NCI-H748 treated with DMSO at 0.1 percent for 48 hours (cell line): Measurements from ENCODE around the gene RAB11FIP4.

Experiments
- DNase-seq: peaks from one replicate; lab custom pipeline; 2025; lab: John Stamatoyannopoulos, UW

The RAB11FIP4 gene

GRCh38 chr17:31548709-31549108, 157.2 kb downstream of the RAB11FIP4 start:
- no peak for DNase-seq

- DNase-seq, result peak; percentile 20
These were observed 157.6 kb downstream of the RAB11FIP4 start for GRCh38 chr17:31549121-31549524.

- DNase-seq, result peak; percentile 78
These were observed 158.3 kb downstream of the RAB11FIP4 start for GRCh38 chr17:31549525-31550388.

GRCh38 chr17:31550389-31551056, 159.0 kb downstream of the RAB11FIP4 start:
- peak; percentile 62 for DNase-seq

- no peak for DNase-seq
These were observed 161.1 kb downstream of the RAB11FIP4 start for GRCh38 chr17:31552568-31552967.

GRCh38 chr17:31553506-31553905, 162.0 kb downstream of the RAB11FIP4 start:
- DNase-seq, result no peak

GRCh38 chr17:31554930-31555329, 163.5 kb downstream of the RAB11FIP4 start:
- DNase-seq, result no peak

- no peak for DNase-seq
These were observed 165.6 kb downstream of the RAB11FIP4 start for GRCh38 chr17:31556969-31557645.

GRCh38 chr17:31558748-31559583, 167.5 kb downstream of the RAB11FIP4 start:
- peak; percentile 56 for DNase-seq

- DNase-seq, result no peak
These were observed 168.4 kb downstream of the RAB11FIP4 start for GRCh38 chr17:31559584-31560501.

GRCh38 chr17:31560616-31561235, 169.3 kb downstream of the RAB11FIP4 start:
- DNase-seq, result no peak

- no peak for DNase-seq
These were observed 170.2 kb downstream of the RAB11FIP4 start for GRCh38 chr17:31561469-31562375.

- no peak for DNase-seq
These were observed 170.9 kb downstream of the RAB11FIP4 start for GRCh38 chr17:31562376-31562840.

- no peak for DNase-seq
These were observed 172.8 kb downstream of the RAB11FIP4 start for GRCh38 chr17:31564291-31564690.

- DNase-seq, result no peak
These were observed 173.4 kb downstream of the RAB11FIP4 start for GRCh38 chr17:31564883-31565301.

- no peak for DNase-seq
These were observed 174.2 kb downstream of the RAB11FIP4 start for GRCh38 chr17:31565652-31566051.

- DNase-seq, result no peak
These were observed 174.9 kb downstream of the RAB11FIP4 start for GRCh38 chr17:31566247-31566991.

GRCh38 chr17:31566992-31567373, 175.5 kb downstream of the RAB11FIP4 start:
- DNase-seq, result no peak
